CD4-positive, alpha-beta memory T cell (primary cell): ENCODE results near the gene BTK. TPM values are rescaled to one million over a fixed set of nuclear protein-coding genes. Genes with fewer than 3 reads are reported as not detected.

ENCODE experiments used
- CTCF ChIA-PET: fragments of 350-600 bp; sonication (Branson Sonifier 250); formaldehyde crosslinking; loops from one replicate; lab custom pipeline; 2021; ENCODE audit warnings: inconsistent platforms; ENCODE audit not compliant: partially characterized antibody; lab: Charles Lee
- POLR2A ChIA-PET: fragments of 350-600 bp; sonication (Branson Sonifier 250); formaldehyde crosslinking; loops from one replicate; lab custom pipeline; 2021; ENCODE audit not compliant: partially characterized antibody; lab: Charles Lee
- DNase-seq, 5 donors: peaks; one replicate each; pipeline versions ENCODE4 v3.0.0 to v3.0.0-alpha.2; 2020 to 2022; ENCODE audit warnings: mixed read lengths in 1 of 5
- H3K27ac ChIP-seq: one replicate; pipeline ENCODE4 v1.7.0; 2013; ENCODE audit warnings: low read depth, low read length
- H3K27me3 ChIP-seq: 2 replicates; pipeline ENCODE4 v1.7.0; 2013; ENCODE audit warnings: mild to moderate bottlenecking, low read length, moderate library complexity; ENCODE audit not compliant: insufficient read depth
- H3K36me3 ChIP-seq: 2 replicates; pipeline ENCODE4 v1.7.0; 2013; ENCODE audit warnings: mild to moderate bottlenecking, low read length, moderate library complexity; ENCODE audit not compliant: insufficient read depth
- H3K4me1 ChIP-seq: 2 replicates; pipeline ENCODE4 v1.7.0; 2013; ENCODE audit warnings: mild to moderate bottlenecking, low read length, moderate library complexity; ENCODE audit not compliant: insufficient read depth
- H3K4me3 ChIP-seq, 2 donors: one replicate each; pipeline ENCODE4 v1.7.0; 2013; ENCODE audit warnings: low read length in 2 of 2, mild to moderate bottlenecking in 1 of 2
- H3K9me3 ChIP-seq, 2 donors: one replicate each; pipeline ENCODE4 v1.7.0; 2013; ENCODE audit warnings: low read length in 2 of 2, control low read depth in 1 of 2; ENCODE audit not compliant: control insufficient read depth in 1 of 2
- H3K27ac Mint-ChIP-seq, 7 donors: one replicate each; pipeline ENCODE4 v1.8.0; 2020 to 2021; ENCODE audit warnings: mixed read lengths in 7 of 7, mild to moderate bottlenecking in 6 of 7, inconsistent platforms in 3 of 7, moderate library complexity in 3 of 7
- H3K27me3 Mint-ChIP-seq, 2 donors: one replicate each; pipeline ENCODE4 v1.8.0; 2020 to 2021; ENCODE audit warnings: mixed read lengths in 2 of 2
- H3K36me3 Mint-ChIP-seq, 2 donors: one replicate each; pipeline ENCODE4 v1.8.0; 2020 to 2021; ENCODE audit warnings: mixed read lengths in 2 of 2, inconsistent platforms in 1 of 2, mild to moderate bottlenecking in 1 of 2
- H3K4me1 Mint-ChIP-seq, 4 donors: one replicate each; pipeline ENCODE4 v1.8.0; 2020 to 2021; ENCODE audit warnings: mixed read lengths in 4 of 4, mild to moderate bottlenecking in 1 of 4
- H3K4me3 Mint-ChIP-seq, 8 donors: one replicate each; pipeline ENCODE4 v1.8.0; 2020 to 2021; ENCODE audit warnings: mixed read lengths in 8 of 8, mild to moderate bottlenecking in 7 of 8, moderate library complexity in 6 of 8, inconsistent platforms in 3 of 8
- H3K9me3 Mint-ChIP-seq, 8 donors: one replicate each; pipeline ENCODE4 v1.8.0; 2020 to 2021; ENCODE audit warnings: mixed read lengths in 8 of 8, mild to moderate bottlenecking in 5 of 8, inconsistent platforms in 3 of 8, moderate library complexity in 1 of 8
- intact Hi-C: fragments of 100-400 bp; cut with micrococcal nuclease; formaldehyde crosslinking; loops from one replicate; pipeline ENCODE4 v1.15.1; 2023
- polyA plus RNA-seq, 2 donors: library from polyadenylated mRNA; unstranded; fragments of 300-500 nt; fragmentation: Illumina TruSeq; gene quantifications; one replicate each; pipeline ENCODE4 v1.2.3, GENCODE V29; 2021
- total RNA-seq, 2 experiments: library from RNA; stranded (reverse); gene quantifications; one replicate each; pipeline ENCODE4 v1.2.3, GENCODE V29; 2021

The BTK gene
- total and polyA plus RNA-seq, 4 experiments from 2014 or later, result 1.1 to 1.9 (median 1.6) TPM; not detected in 1

- intact Hi-C loops, result no loop called here
Measured at GRCh38 chrX:101395789-101396188, 9.8 kb upstream of the BTK start.

GRCh38 chrX:101394372-101394771, 8.4 kb upstream of the BTK start:
- Mint-ChIP-seq H3K4me3 (no peak overlapping the region), H3K36me3 (peaks cover 0 to 32% of the 10 kb centered on the region in 2 donors), H3K4me1 (peaks cover 10 to 39% (median 15%) of the 10 kb centered on the region in 4 donors), H3K27me3 (no peaks in the 10 kb centered on the region), H3K27ac (peak overlapping the region in 2 of 7 donors; percentile 15 to 97), H3K9me3 (no peaks in the 10 kb centered on the region)
- Histone ChIP-seq H3K4me1 (peaks cover 15% of the 10 kb centered on the region), H3K9me3 (no peaks in the 10 kb centered on the region), H3K36me3 (no peaks in the 10 kb centered on the region), H3K27ac (no peak overlapping the region), H3K27me3 (no peaks in the 10 kb centered on the region), H3K4me3 (no peak overlapping the region)
- ChIA-PET CTCF (no interaction called here), POLR2A (interaction anchor here (0.7 kb wide), 1 partner anchor 315 kb away, joined by 3 read pairs; no protein-coding TSS in a partner anchor)
- intact Hi-C loops, result loop anchor here (5.0 kb wide), 1 partner anchor 538 kb away; the partner anchor contains the start of gene ZMAT1
- DNase-seq, result no peak

More at GRCh38 chrX:101395789-101396188, 9.8 kb upstream of the BTK start:
- no peaks in the 10 kb centered on the region for H3K27me3 Mint-ChIP-seq
- Histone ChIP-seq H3K27ac (no peak overlapping the region), H3K36me3 (no peaks in the 10 kb centered on the region), H3K9me3 (no peaks in the 10 kb centered on the region), H3K4me3 (no peak overlapping the region), H3K4me1 (peaks cover 10% of the 10 kb centered on the region), H3K27me3 (no peaks in the 10 kb centered on the region)
- ChIA-PET CTCF (no interaction called here), POLR2A (no interaction called here)
- no peaks in the 10 kb centered on the region for H3K9me3 Mint-ChIP-seq
- peak overlapping the region in 4 of 7 donors; percentile 16 to 61 (median 44) for H3K27ac Mint-ChIP-seq
- H3K4me3 Mint-ChIP-seq, result no peak overlapping the region
- no peak for DNase-seq
- peaks cover 0 to 37% of the 10 kb centered on the region in 2 donors for H3K36me3 Mint-ChIP-seq
- peaks cover 10 to 31% (median 15%) of the 10 kb centered on the region in 4 donors for H3K4me1 Mint-ChIP-seq

- peak overlapping the region in 1 of 8 donors; percentile 11 for H3K4me3 Mint-ChIP-seq
Measured at GRCh38 chrX:101393530-101394305, 7.7 kb upstream of the BTK start.

GRCh38 chrX:101391831-101392230, 5.8 kb upstream of the BTK start:
- Mint-ChIP-seq H3K27ac (peak overlapping the region; percentile 89 to 98 (median 96)), H3K27me3 (no peaks in the 10 kb centered on the region), H3K36me3 (peaks cover 0 to 32% of the 10 kb centered on the region in 2 donors), H3K4me3 (peak overlapping the region; percentile 88 to 98 (median 93)), H3K4me1 (peaks cover 10 to 39% (median 15%) of the 10 kb centered on the region in 4 donors), H3K9me3 (no peaks in the 10 kb centered on the region)
- intact Hi-C loops, result loop anchor here (2.0 to 5.0 kb wide), 2 partner anchors 43 to 540 kb away; partner anchors contain the start of genes TIMM8A and ZMAT1
- H3K36me3 ChIP-seq, result no peaks in the 10 kb centered on the region
- H3K9me3 ChIP-seq, result no peaks in the 10 kb centered on the region
- peak overlapping the region; percentile 68 for H3K27ac ChIP-seq
- no peak for DNase-seq
- H3K4me3 ChIP-seq, result peak overlapping the region; percentile 42 to 82
- ChIA-PET CTCF (interaction anchor here (0.7 to 1.8 kb wide), 4 partner anchors 10 to 43 kb away, joined by 3 to 14 read pairs (median 10); partner anchors contain the start of gene TIMM8A), POLR2A (interaction anchor here (1.6 to 3.5 kb wide), 7 partner anchors 10 to 1261 kb away, joined by 4 to 36 read pairs (median 16); partner anchors contain the start of genes GLA, HNRNPH2, TIMM8A and ZMAT1)
- no peaks in the 10 kb centered on the region for H3K27me3 ChIP-seq
- H3K4me1 ChIP-seq, result peaks cover 15% of the 10 kb centered on the region

More at GRCh38 chrX:101393530-101394305, 7.7 kb upstream of the BTK start:
- DNase-seq, result no peak
- no peaks in the 10 kb centered on the region for H3K9me3 Mint-ChIP-seq
- Histone ChIP-seq H3K9me3 (no peaks in the 10 kb centered on the region), H3K4me1 (peaks cover 15% of the 10 kb centered on the region), H3K4me3 (no peak overlapping the region), H3K27ac (peak overlapping the region; percentile 68), H3K36me3 (no peaks in the 10 kb centered on the region), H3K27me3 (no peaks in the 10 kb centered on the region)
- ChIA-PET CTCF (no interaction called here), POLR2A (interaction anchor here (0.7 kb wide), 1 partner anchor 315 kb away, joined by 3 read pairs; no protein-coding TSS in a partner anchor)
- H3K4me1 Mint-ChIP-seq, result peaks cover 10 to 39% (median 15%) of the 10 kb centered on the region in 4 donors
- intact Hi-C loops, result loop anchor here (5.0 kb wide), 1 partner anchor 539 kb away; the partner anchor contains the start of gene ZMAT1
- no peaks in the 10 kb centered on the region for H3K27me3 Mint-ChIP-seq
- peak overlapping the region; percentile 48 to 97 (median 86) for H3K27ac Mint-ChIP-seq
- H3K36me3 Mint-ChIP-seq, result peaks cover 0 to 32% of the 10 kb centered on the region in 2 donors

- peak within 1 kb of the TSS; percentile 88 to 98 (median 93) for H3K4me3 Mint-ChIP-seq
- H3K36me3 Mint-ChIP-seq, result peaks cover 0 to 30% of the 10 kb centered on the region in 2 donors
- intact Hi-C loops, result loop anchor here (1.0 to 5.0 kb wide), 3 partner anchors 16 to 541 kb away; partner anchors contain the start of genes GLA, TIMM8A and ZMAT1
- peaks cover 10 to 39% (median 15%) of the 10 kb centered on the region in 4 donors for H3K4me1 Mint-ChIP-seq
- no peaks in the 10 kb centered on the region for H3K9me3 Mint-ChIP-seq
- H3K4me1 ChIP-seq, result peaks cover 15% of the 10 kb centered on the region
- peak within 1 kb of the TSS; percentile 89 to 98 (median 96) for H3K27ac Mint-ChIP-seq
- POLR2A ChIA-PET, result interaction anchor here (0.6 to 3.5 kb wide), 15 partner anchors 11 to 1262 kb away, joined by 3 to 36 read pairs (median 7); partner anchors contain the start of genes ARMCX6, CENPI, CSTF2 and GLA
- DNase-seq, result peak; percentile 72 to 84 (median 76)
- H3K9me3 ChIP-seq, result no peaks in the 10 kb centered on the region
- CTCF ChIA-PET, result interaction anchor here (0.8 to 1.8 kb wide), 11 partner anchors 10 to 571 kb away, joined by 3 to 21 read pairs (median 6); partner anchors contain the start of genes CSTF2, GLA and TIMM8A
- H3K27me3 Mint-ChIP-seq, result no peaks in the 10 kb centered on the region
- no peaks in the 10 kb centered on the region for H3K36me3 ChIP-seq
- peak within 1 kb of the TSS; percentile 68 for H3K27ac ChIP-seq
- peak within 1 kb of the TSS; percentile 47 to 82 for H3K4me3 ChIP-seq
- H3K27me3 ChIP-seq, result no peaks in the 10 kb centered on the region
Measured at GRCh38 chrX:101390664-101391525, 4.9 kb upstream of the BTK start, which contains the start of gene RPL36A. RPL36A (plus strand) TSS chrX:101391011; CDS start chrX:101391044, 33 bp downstream.

GRCh38 chrX:101388604-101389003, 2.6 kb upstream of the BTK start:
- Mint-ChIP-seq H3K9me3 (no peaks in the 10 kb centered on the region), H3K4me1 (peaks cover 8 to 36% (median 14%) of the 10 kb centered on the region in 4 donors), H3K27me3 (no peaks in the 10 kb centered on the region), H3K4me3 (no peak overlapping the region), H3K36me3 (peaks cover 0 to 19% of the 10 kb centered on the region in 2 donors), H3K27ac (no peak overlapping the region)
- Histone ChIP-seq H3K36me3 (no peaks in the 10 kb centered on the region), H3K27ac (no peak overlapping the region), H3K4me3 (no peak overlapping the region), H3K27me3 (no peaks in the 10 kb centered on the region), H3K4me1 (peaks cover 15% of the 10 kb centered on the region), H3K9me3 (no peaks in the 10 kb centered on the region)
- ChIA-PET POLR2A (no interaction called here), CTCF (interaction anchor here (1.2 kb wide), 2 partner anchors 27 to 37 kb away, joined by 3 to 4 read pairs; no protein-coding TSS in a partner anchor)
- intact Hi-C loops, result no loop called here
- DNase-seq, result no peak
